SU-DHL-6 (cell line): ENCODE measurements around the gene ITPR2.

Experiments
- EZH2phosphoT487 ChIP-seq: fragments of 200-600 bp; sonication (generic), shearing (Covaris generic); conservative IDR thresholded peaks from 2 replicates; pipeline ENCODE4 v1.6.1; 2018; ENCODE audit warnings: mild to moderate bottlenecking, antibody characterized with exemption, low read length, moderate library complexity, mixed read lengths
- TF ChIP-seq, protein P1 (sequence below): fragments of 200-600 bp; sonication (generic); IDR thresholded peaks from one replicate; pipeline ENCODE4 v1.5.1; 2017; ENCODE audit warnings: antibody characterized with exemption, mild to moderate bottlenecking, low read length, moderate library complexity; ENCODE audit not compliant: insufficient read depth, poor library complexity, severe bottlenecking

- TF ChIP-seq, protein P1, sequence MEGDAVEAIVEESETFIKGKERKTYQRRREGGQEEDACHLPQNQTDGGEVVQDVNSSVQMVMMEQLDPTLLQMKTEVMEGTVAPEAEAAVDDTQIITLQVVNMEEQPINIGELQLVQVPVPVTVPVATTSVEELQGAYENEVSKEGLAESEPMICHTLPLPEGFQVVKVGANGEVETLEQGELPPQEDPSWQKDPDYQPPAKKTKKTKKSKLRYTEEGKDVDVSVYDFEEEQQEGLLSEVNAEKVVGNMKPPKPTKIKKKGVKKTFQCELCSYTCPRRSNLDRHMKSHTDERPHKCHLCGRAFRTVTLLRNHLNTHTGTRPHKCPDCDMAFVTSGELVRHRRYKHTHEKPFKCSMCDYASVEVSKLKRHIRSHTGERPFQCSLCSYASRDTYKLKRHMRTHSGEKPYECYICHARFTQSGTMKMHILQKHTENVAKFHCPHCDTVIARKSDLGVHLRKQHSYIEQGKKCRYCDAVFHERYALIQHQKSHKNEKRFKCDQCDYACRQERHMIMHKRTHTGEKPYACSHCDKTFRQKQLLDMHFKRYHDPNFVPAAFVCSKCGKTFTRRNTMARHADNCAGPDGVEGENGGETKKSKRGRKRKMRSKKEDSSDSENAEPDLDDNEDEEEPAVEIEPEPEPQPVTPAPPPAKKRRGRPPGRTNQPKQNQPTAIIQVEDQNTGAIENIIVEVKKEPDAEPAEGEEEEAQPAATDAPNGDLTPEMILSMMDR = no peak
- TF ChIP-seq EZH2phosphoT487 = no peak
Measured at GRCh38 chr12:26789731-26790644, 43.0 kb downstream of the ITPR2 start.
